Ectodermal cell (in vitro differentiated cells): Measurements from ENCODE around the gene DNAH11.

Source experiments
- H3K27ac ChIP-seq: 2 replicates; pipeline ENCODE4 v1.7.0; 2013; ENCODE audit warnings: mild to moderate bottlenecking, low read depth, low read length; ENCODE audit not compliant: insufficient read depth, poor library complexity, severe bottlenecking
- H3K27me3 ChIP-seq: 2 replicates; pipeline ENCODE4 v1.7.0; 2013; ENCODE audit warnings: mild to moderate bottlenecking, low read length; ENCODE audit not compliant: insufficient read depth, control insufficient read depth, poor library complexity, severe bottlenecking
- H3K36me3 ChIP-seq: one replicate; pipeline ENCODE4 v1.7.0; 2013; ENCODE audit warnings: low read length; ENCODE audit not compliant: control insufficient read depth, insufficient read depth
- H3K4me1 ChIP-seq: one replicate; pipeline ENCODE4 v1.7.0; 2013; ENCODE audit warnings: low read length; ENCODE audit not compliant: control insufficient read depth, insufficient read depth
- H3K4me3 ChIP-seq: 2 replicates; pipeline ENCODE4 v1.7.0; 2013; ENCODE audit warnings: low read depth, low read length, control low read depth; ENCODE audit not compliant: insufficient read depth
- H3K9me3 ChIP-seq: 2 replicates; pipeline ENCODE4 v1.7.0; 2013; ENCODE audit warnings: mild to moderate bottlenecking, low read length, moderate library complexity; ENCODE audit not compliant: control insufficient read depth
- WGBS, 2 experiments: methylation state at CpG; one replicate each; pipeline ENCODE4 v1.1.7; 2013; ENCODE audit warnings: missing lambda C conversion rate in 2 of 2; 5-methylcytosine and 5-hydroxymethylcytosine counted together

DNAH11 gene

DNA sequence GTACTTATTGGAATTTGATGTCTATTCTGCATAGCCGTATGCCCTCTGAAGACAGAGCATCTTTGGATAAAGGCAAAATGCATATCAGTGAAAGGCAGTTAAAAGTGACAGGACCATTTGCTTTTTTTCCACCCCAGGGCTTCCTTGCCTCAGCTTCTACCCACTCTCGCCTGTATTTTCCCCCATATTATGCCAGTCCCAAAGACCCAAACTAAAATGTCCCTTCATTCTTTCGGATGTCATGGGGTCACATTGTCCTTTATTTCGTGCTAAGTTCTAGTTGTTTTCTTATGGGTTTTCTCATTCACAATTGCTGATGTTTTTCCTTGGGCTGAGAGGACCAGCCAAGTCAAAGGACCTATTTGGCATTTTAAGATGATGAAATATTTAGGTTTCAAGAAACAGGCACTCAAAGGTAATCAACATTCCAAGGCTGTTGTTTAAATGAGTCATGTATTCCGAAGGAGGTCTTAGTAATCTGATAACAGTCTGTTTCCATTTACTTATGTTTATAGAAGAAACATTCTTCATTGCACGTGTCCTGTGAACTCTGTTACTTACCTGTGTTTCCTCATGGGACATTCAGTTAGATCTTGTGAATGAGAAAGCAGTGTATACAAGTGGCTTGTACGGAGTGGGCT is 74.1 kb downstream of the DNAH11 start:
- Histone ChIP-seq H3K27ac (no peak overlapping the region), H3K27me3 (no peaks in the 10 kb centered on the region), H3K36me3 (no peaks in the 10 kb centered on the region), H3K4me3 (no peak overlapping the region), H3K4me1 (no peaks in the 10 kb centered on the region), H3K9me3 (no peaks in the 10 kb centered on the region)
- 87 to 89% methylated on average over 6 to 7 of the region's 7 CpGs for WGBS, 2 experiments

GRCh38 chr7:21617513-21617912 is 74.7 kb downstream of the DNAH11 start:
- H3K27ac ChIP-seq, result no peak overlapping the region
- WGBS, 2 experiments, result 89 to 96% methylated on average over 3 of the region's 3 CpGs
- no peak overlapping the region for H3K4me3 ChIP-seq
- H3K27me3 ChIP-seq, result no peaks in the 10 kb centered on the region
- H3K4me1 ChIP-seq, result no peaks in the 10 kb centered on the region
- H3K36me3 ChIP-seq, result no peaks in the 10 kb centered on the region
- no peaks in the 10 kb centered on the region for H3K9me3 ChIP-seq

GRCh38 chr7:21617916-21618390 is 75.1 kb downstream of the DNAH11 start:
- Histone ChIP-seq H3K4me3 (no peak overlapping the region), H3K4me1 (no peaks in the 10 kb centered on the region), H3K9me3 (no peaks in the 10 kb centered on the region), H3K27me3 (no peaks in the 10 kb centered on the region), H3K27ac (no peak overlapping the region), H3K36me3 (no peaks in the 10 kb centered on the region)
- 92 to 93% methylated on average over 6 of the region's 6 CpGs for WGBS, 2 experiments

- H3K27me3 ChIP-seq, result no peaks in the 10 kb centered on the region
- WGBS, 2 experiments, result 87 to 91% methylated on average over 7 to 8 of the region's 8 CpGs
- no peaks in the 10 kb centered on the region for H3K9me3 ChIP-seq
- no peak overlapping the region for H3K4me3 ChIP-seq
- H3K36me3 ChIP-seq, result no peaks in the 10 kb centered on the region
- no peak overlapping the region for H3K27ac ChIP-seq
- H3K4me1 ChIP-seq, result no peaks in the 10 kb centered on the region
Measured at GRCh38 chr7:21618706-21619105, 75.9 kb downstream of the DNAH11 start.

DNA sequence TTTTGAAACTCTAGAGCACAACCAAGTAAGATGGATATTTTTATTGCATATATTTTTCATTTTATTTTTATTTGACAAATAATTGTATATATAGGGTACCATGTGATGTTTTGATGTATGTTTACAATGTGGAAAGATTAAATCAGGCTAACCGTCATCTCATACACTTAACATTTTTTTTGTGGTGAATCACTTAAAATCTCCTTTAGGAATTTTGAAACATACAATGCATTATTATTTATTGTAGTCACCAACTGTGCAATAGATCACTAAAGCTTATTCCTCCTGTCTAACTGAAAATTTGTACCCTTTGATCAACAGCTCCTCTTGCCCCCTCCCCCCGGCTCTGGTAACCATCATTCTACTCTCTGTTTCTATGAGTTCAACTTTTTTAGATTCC is 77.2 kb downstream of the DNAH11 start:
- Histone ChIP-seq H3K4me1 (no peaks in the 10 kb centered on the region), H3K27me3 (no peaks in the 10 kb centered on the region), H3K27ac (no peak overlapping the region), H3K9me3 (no peaks in the 10 kb centered on the region), H3K4me3 (no peak overlapping the region), H3K36me3 (no peaks in the 10 kb centered on the region)
- WGBS, 2 experiments, result 90 to 95% methylated on average over 1 of the region's 2 CpGs

DNA sequence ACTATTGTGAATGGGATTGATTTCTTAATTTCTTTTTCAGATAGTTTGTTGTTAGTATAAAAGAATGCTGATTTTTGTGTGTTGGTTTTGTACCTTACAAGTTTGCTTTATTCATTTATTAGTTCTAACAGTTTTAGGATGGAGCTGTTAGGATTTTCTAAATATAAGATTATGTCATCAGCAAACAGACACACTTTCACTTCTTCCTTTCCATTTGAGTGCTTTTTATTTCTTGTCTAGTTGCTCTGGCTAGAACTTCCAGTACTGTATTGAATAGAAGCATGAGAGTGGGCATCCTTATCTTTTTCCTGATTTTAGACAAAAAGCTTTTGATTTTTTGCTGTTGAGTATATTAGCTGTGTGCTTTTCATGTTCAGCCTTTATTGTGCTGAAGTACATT is 81.5 kb downstream of the DNAH11 start:
- H3K27me3 ChIP-seq, result no peaks in the 10 kb centered on the region
- no peak overlapping the region for H3K27ac ChIP-seq
- no peak overlapping the region for H3K4me3 ChIP-seq
- H3K4me1 ChIP-seq, result no peaks in the 10 kb centered on the region
- no peaks in the 10 kb centered on the region for H3K9me3 ChIP-seq
- no peaks in the 10 kb centered on the region for H3K36me3 ChIP-seq

GRCh38 chr7:21636694-21637093 is 93.9 kb downstream of the DNAH11 start:
- no peaks in the 10 kb centered on the region for H3K27me3 ChIP-seq
- no peaks in the 10 kb centered on the region for H3K36me3 ChIP-seq
- H3K4me1 ChIP-seq, result peaks cover under 1% of the 10 kb centered on the region
- no peaks in the 10 kb centered on the region for H3K9me3 ChIP-seq
- 90 to 92% methylated on average over 4 of the region's 4 CpGs for WGBS, 2 experiments
- H3K4me3 ChIP-seq, result no peak overlapping the region
- H3K27ac ChIP-seq, result no peak overlapping the region

DNA sequence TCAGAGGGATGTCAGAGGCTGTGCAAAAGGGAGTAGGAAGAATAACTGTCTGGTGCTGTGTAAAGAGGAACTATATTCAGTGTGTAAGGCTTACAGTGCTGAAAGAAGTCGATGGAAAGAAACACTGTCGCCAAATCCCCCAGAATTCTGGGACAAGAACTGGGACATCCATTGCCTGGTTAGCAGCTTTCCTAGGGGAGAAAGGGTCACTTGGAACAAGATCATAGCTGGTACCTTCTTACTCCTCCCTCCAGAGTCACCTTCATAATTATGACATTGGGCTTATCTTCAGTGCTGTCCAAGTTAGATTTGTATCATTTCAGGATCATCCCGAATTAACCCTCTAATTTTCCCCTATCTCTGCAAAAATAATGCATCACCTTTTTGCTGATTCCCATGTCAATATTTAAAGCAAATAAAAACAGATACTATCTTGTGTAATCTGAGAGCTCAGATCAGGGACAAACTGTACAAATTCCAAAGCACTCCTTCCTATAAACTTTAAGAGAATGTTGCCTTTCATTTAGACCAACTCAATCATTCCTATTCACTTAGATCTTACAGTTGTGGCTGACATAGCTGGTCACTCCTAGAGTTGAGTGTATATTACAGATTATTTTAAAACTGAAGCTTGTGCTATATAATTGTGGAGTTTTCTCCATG is 96.5 kb downstream of the DNAH11 start:
- Histone ChIP-seq H3K4me1 (peaks cover 11% of the 10 kb centered on the region), H3K4me3 (no peak overlapping the region), H3K9me3 (no peaks in the 10 kb centered on the region), H3K27ac (no peak overlapping the region), H3K27me3 (no peaks in the 10 kb centered on the region), H3K36me3 (no peaks in the 10 kb centered on the region)
- 94% methylated on average over 3 of the region's 3 CpGs for WGBS, 2 experiments

- H3K9me3 ChIP-seq, result no peaks in the 10 kb centered on the region
- 76 to 86% methylated on average over 1 to 2 of the region's 2 CpGs for WGBS, 2 experiments
- H3K27me3 ChIP-seq, result no peaks in the 10 kb centered on the region
- no peak overlapping the region for H3K27ac ChIP-seq
- no peak overlapping the region for H3K4me3 ChIP-seq
- no peaks in the 10 kb centered on the region for H3K36me3 ChIP-seq
- peaks cover 11% of the 10 kb centered on the region for H3K4me1 ChIP-seq
Measured at GRCh38 chr7:21640105-21640504, 97.3 kb downstream of the DNAH11 start.

DNA sequence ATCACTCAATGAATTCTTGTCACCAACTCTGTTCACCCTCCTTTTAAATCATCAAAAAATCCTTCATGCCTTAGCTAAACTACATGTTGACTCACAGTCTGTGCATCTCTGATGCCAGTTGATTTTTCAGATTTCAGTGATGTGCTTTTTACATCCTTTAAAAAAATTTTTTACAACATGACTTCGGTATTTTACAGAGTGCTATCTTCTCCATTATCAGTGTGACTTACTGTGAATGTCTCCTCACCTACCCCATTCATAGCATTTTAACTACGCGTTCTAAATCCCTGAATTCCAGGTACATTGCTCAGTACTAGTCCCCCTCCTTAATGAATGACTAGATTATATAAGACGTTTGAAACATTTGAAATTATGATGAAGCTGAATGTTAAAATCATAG is 98.7 kb downstream of the DNAH11 start:
- Histone ChIP-seq H3K9me3 (no peaks in the 10 kb centered on the region), H3K4me3 (no peak overlapping the region), H3K27ac (no peak overlapping the region), H3K36me3 (no peaks in the 10 kb centered on the region), H3K27me3 (no peaks in the 10 kb centered on the region), H3K4me1 (peaks cover 11% of the 10 kb centered on the region)
- WGBS, 2 experiments, result 94 to 96% methylated on average over 3 to 4 of the region's 4 CpGs
